ENCODE measurements around the gene CUL7. TPM values are rescaled to one million over a fixed set of nuclear protein-coding genes. Genes with fewer than 3 reads are reported as not detected.

CUL7 gene
- total and polyA plus RNA-seq, 2 donors (not counting 1 experiment from before 2014, with no cell fraction given): 17.4 to 21.4 TPM

DNA sequence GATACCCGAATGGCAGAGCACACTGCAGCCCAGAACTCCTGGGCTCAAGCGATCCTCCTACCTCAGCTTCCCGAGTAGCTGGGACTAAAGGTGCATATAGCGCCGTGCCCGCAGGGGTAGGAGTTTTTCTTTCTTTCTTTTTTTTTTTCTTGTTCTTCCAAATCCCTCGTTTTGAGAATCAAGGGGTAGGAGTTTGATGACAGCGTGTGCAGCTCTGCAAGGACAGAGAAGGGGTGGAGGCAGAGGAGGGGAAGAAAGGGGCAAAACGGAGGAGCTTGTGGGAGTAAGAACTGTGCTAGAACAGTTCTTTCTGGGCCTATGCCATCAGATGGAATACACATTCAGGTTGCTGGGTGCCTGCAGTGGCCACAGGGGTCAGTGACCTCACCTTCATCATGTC, 16.9 kb downstream of the CUL7 start:
- TF ChIP-seq, protein P1, sequence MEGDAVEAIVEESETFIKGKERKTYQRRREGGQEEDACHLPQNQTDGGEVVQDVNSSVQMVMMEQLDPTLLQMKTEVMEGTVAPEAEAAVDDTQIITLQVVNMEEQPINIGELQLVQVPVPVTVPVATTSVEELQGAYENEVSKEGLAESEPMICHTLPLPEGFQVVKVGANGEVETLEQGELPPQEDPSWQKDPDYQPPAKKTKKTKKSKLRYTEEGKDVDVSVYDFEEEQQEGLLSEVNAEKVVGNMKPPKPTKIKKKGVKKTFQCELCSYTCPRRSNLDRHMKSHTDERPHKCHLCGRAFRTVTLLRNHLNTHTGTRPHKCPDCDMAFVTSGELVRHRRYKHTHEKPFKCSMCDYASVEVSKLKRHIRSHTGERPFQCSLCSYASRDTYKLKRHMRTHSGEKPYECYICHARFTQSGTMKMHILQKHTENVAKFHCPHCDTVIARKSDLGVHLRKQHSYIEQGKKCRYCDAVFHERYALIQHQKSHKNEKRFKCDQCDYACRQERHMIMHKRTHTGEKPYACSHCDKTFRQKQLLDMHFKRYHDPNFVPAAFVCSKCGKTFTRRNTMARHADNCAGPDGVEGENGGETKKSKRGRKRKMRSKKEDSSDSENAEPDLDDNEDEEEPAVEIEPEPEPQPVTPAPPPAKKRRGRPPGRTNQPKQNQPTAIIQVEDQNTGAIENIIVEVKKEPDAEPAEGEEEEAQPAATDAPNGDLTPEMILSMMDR (IDR thresholded peaks at IDR 0.05): no peak
- no peak for TF ChIP-seq EZH2 (IDR thresholded peaks at IDR 0.05; ENCODE audit: borderline replicate concordance, insufficient read depth, low read depth, low read length, poor library complexity, severe bottlenecking)
- no peaks in the 10 kb centered on the region for H3K9me3 ChIP-seq (ENCODE audit: control extremely low read depth in 1 of 3, control insufficient read depth in 2 of 3, insufficient read depth in 1 of 3, low read length in 2 of 3)
- H2AFZ ChIP-seq (ENCODE audit: insufficient read depth, low read depth, low read length, poor library complexity, severe bottlenecking): no peak overlapping the region
- H3K4me2 ChIP-seq (replicated peaks; ENCODE audit: low read depth, low read length, poor library complexity, severe bottlenecking): no peak overlapping the region
- H3K4me1 Mint-ChIP-seq: no peaks in the 10 kb centered on the region
- peaks cover 0 to 38% of the 10 kb centered on the region in 2 experiments for H3K36me3 ChIP-seq (replicated peaks in 1 of 2; ENCODE audit: control extremely low read depth in 1 of 2, control insufficient read depth in 1 of 2, extremely low read depth in 1 of 2, insufficient read depth in 2 of 2, low read length in 1 of 2)
- H3K4me3 ChIP-seq (ENCODE audit: control extremely low read depth in 1 of 5, extremely low read depth in 1 of 5, insufficient read depth in 1 of 5, low read depth in 2 of 5, low read length in 4 of 5): no peak overlapping the region
- no peak overlapping the region for H3K9ac ChIP-seq (ENCODE audit: low read length)
- 96% methylated on average over 3 of the region's 9 CpGs for WGBS (ENCODE audit: insufficient coverage)
- ChIA-PET POLR2A (no interaction called here), CTCF (interaction anchor here (1.2 kb wide), 1 partner anchor 135 kb away, joined by 3 read pairs; no protein-coding TSS in a partner anchor)
- H3K4me3 Mint-ChIP-seq: no peak overlapping the region
- no peaks in the 10 kb centered on the region for H3K27me3 ChIP-seq (replicated peaks in 1 of 4; ENCODE audit: control extremely low read depth in 1 of 4, control insufficient read depth in 3 of 4, insufficient read depth in 4 of 4, low read length in 3 of 4)
- no peak overlapping the region for H3K27ac ChIP-seq (ENCODE audit: low read length in 2 of 2)
- no peaks in the 10 kb centered on the region for H3K27me3 Mint-ChIP-seq
- H3K27ac Mint-ChIP-seq: no peak overlapping the region
- H3K4me1 ChIP-seq (ENCODE audit: control insufficient read depth in 2 of 2, insufficient read depth in 2 of 2, low read length in 2 of 2): no peaks in the 10 kb centered on the region
- intact Hi-C loops (cut with micrococcal nuclease): no loop called here
- H3K9me3 Mint-ChIP-seq (ENCODE audit: insufficient read depth): no peaks in the 10 kb centered on the region
- no peaks in the 10 kb centered on the region for H3K79me2 ChIP-seq (ENCODE audit: control insufficient read depth, insufficient read depth, low read length)
- ATAC-seq (ENCODE audit: low read depth): no peak
- no peaks in the 10 kb centered on the region for H4K20me1 ChIP-seq (ENCODE audit: control insufficient read depth, insufficient read depth, low read length, poor library complexity, severe bottlenecking)
- DNase-seq: no peak

GRCh38 chr6:43035495-43036194, 18.0 kb downstream of the CUL7 start:
- Mint-ChIP-seq H3K27me3 (no peaks in the 10 kb centered on the region), H3K4me1 (no peaks in the 10 kb centered on the region), H3K9me3 (ENCODE audit: insufficient read depth) (no peaks in the 10 kb centered on the region), H3K27ac (no peak overlapping the region), H3K4me3 (no peak overlapping the region)
- H3K27me3 ChIP-seq (replicated peaks in 1 of 4; ENCODE audit: control extremely low read depth in 1 of 4, control insufficient read depth in 3 of 4, insufficient read depth in 4 of 4, low read length in 3 of 4): no peaks in the 10 kb centered on the region
- no peak overlapping the region for H2AFZ ChIP-seq (ENCODE audit: insufficient read depth, low read depth, low read length, poor library complexity, severe bottlenecking)
- H3K9ac ChIP-seq (ENCODE audit: low read length): no peak overlapping the region
- no peaks in the 10 kb centered on the region for H3K4me1 ChIP-seq (ENCODE audit: control insufficient read depth in 2 of 2, insufficient read depth in 2 of 2, low read length in 2 of 2)
- TF ChIP-seq, protein P1 (IDR thresholded peaks at IDR 0.05): no peak
- TF ChIP-seq EZH2 (IDR thresholded peaks at IDR 0.05; ENCODE audit: borderline replicate concordance, insufficient read depth, low read depth, low read length, poor library complexity, severe bottlenecking): no peak
- no peaks in the 10 kb centered on the region for H4K20me1 ChIP-seq (ENCODE audit: control insufficient read depth, insufficient read depth, low read length, poor library complexity, severe bottlenecking)
- no peak overlapping the region for H3K4me3 ChIP-seq (ENCODE audit: control extremely low read depth in 1 of 5, extremely low read depth in 1 of 5, insufficient read depth in 1 of 5, low read depth in 2 of 5, low read length in 4 of 5)
- 98% methylated on average over 4 of the region's 4 CpGs for WGBS (ENCODE audit: insufficient coverage)
- intact Hi-C loops (cut with micrococcal nuclease): no loop called here
- CTCF ChIA-PET: interaction anchor here (0.6 kb wide), 1 partner anchor 1088 kb away, joined by 3 read pairs; no protein-coding TSS in a partner anchor
- POLR2A ChIA-PET: no interaction called here
- H3K27ac ChIP-seq (ENCODE audit: low read length in 2 of 2): no peak overlapping the region
- no peaks in the 10 kb centered on the region for H3K9me3 ChIP-seq (ENCODE audit: control extremely low read depth in 1 of 3, control insufficient read depth in 2 of 3, insufficient read depth in 1 of 3, low read length in 2 of 3)
- DNase-seq (no peak), ATAC-seq (ENCODE audit: low read depth) (no peak)
- no peaks in the 10 kb centered on the region for H3K79me2 ChIP-seq (ENCODE audit: control insufficient read depth, insufficient read depth, low read length)
- no peak overlapping the region for H3K4me2 ChIP-seq (replicated peaks; ENCODE audit: low read depth, low read length, poor library complexity, severe bottlenecking)
- peaks cover 0 to 33% of the 10 kb centered on the region in 2 experiments for H3K36me3 ChIP-seq (replicated peaks in 1 of 2; ENCODE audit: control extremely low read depth in 1 of 2, control insufficient read depth in 1 of 2, extremely low read depth in 1 of 2, insufficient read depth in 2 of 2, low read length in 1 of 2)

Measured in B cell (primary cell).